Esophagus squamous epithelium (tissue), 5 donors: ENCODE results near the gene FNDC5. TPM values are rescaled to one million over a fixed set of nuclear protein-coding genes. Genes with fewer than 3 reads are reported as not detected.

Experiments used
- DNase-seq: peaks from one replicate; lab custom pipeline; 2025; lab: John Stamatoyannopoulos, UW
- H3K27ac ChIP-seq, 4 donors: fragments of 200-600 bp; sonication (generic); one replicate each; pipeline ENCODE4 v1.5.1; 2016 to 2019; ENCODE audit warnings: mild to moderate bottlenecking in 1 of 4
- H3K27me3 ChIP-seq, 4 donors: fragments of 200-600 bp; sonication (generic); 1 replicate in 3 of 4; 2 replicates in 1 of 4; pipeline versions ENCODE4 v1.5.1 to v1.6.0; 2017 to 2021; ENCODE audit warnings: antibody characterized with exemption in 1 of 4
- H3K36me3 ChIP-seq, 3 donors: fragments of 200-600 bp; sonication (generic); one replicate each; pipeline ENCODE4 v1.5.1; 2016 to 2019
- H3K4me1 ChIP-seq, 3 donors: fragments of 200-600 bp; sonication (generic); one replicate each; pipeline ENCODE4 v1.5.1; 2017 to 2019
- H3K4me3 ChIP-seq, 4 donors: fragments of 200-600 bp; sonication (generic); 1 replicate in 3 of 4; 2 replicates in 1 of 4; pipeline ENCODE4 v1.5.1; 2016 to 2019; ENCODE audit warnings: mild to moderate bottlenecking in 2 of 4, moderate library complexity in 1 of 4
- H3K9me3 ChIP-seq, 3 donors: fragments of 200-600 bp; sonication (generic); one replicate each; pipeline ENCODE4 v1.5.1; 2016 to 2019
- CTCF ChIP-seq, 6 experiments: fragments of 450-650 bp in 4 of 6; fragments of 200-600 bp in 2 of 6; sonication (generic) in 2 of 6; IDR thresholded peaks; one replicate each; pipeline ENCODE4 v1.5.1; 2016 to 2019; ENCODE audit warnings: antibody characterized with exemption in 6 of 6, mild to moderate bottlenecking in 4 of 6, moderate library complexity in 4 of 6
- POLR2A ChIP-seq, 4 donors: fragments of 450-650 bp; IDR thresholded peaks; one replicate each; pipeline ENCODE4 v1.6.1; 2017; ENCODE audit warnings: antibody characterized with exemption in 4 of 4, mild to moderate bottlenecking in 4 of 4, moderate library complexity in 3 of 4
- WGBS, 2 donors: methylation state at CpG; one replicate each; pipeline ENCODE4 v1.1.5; 2018; 5-methylcytosine and 5-hydroxymethylcytosine counted together
- intact Hi-C: fragments of 100-400 bp; cut with DNase I; formaldehyde crosslinking; loops from one replicate; pipeline ENCODE4 v1.15.0; 2022
- total RNA-seq, 4 donors: library from RNA; depleted of rRNA; stranded (reverse); fragments of >200 nt; gene quantifications; one replicate each; pipeline ENCODE4 v1.1.0, GENCODE V29; 2016
- donor health status: DM: yes; HTN: yes; CAD: no.

FNDC5 gene
- total RNA-seq, 4 donors from 2014 or later: 0.44 to 0.76 TPM; not detected in 2

GRCh38 chr1:32858791-32859190, 11.9 kb downstream of the FNDC5 start:
- intact Hi-C loops: no loop called here
- no peaks in the 10 kb centered on the region for H3K27me3 ChIP-seq
- no peaks in the 10 kb centered on the region for H3K9me3 ChIP-seq
- peaks cover 0 to 83% (median 11%) of the 10 kb centered on the region in 3 donors for H3K36me3 ChIP-seq
- no peak for TF ChIP-seq CTCF (IDR thresholded peaks at IDR 0.05)
- TF ChIP-seq POLR2A (IDR thresholded peaks at IDR 0.05): no peak
- WGBS, 2 donors: 90 to 91% methylated on average over 7 of the region's 7 CpGs
- no peak for DNase-seq
- peaks cover 0 to 13% (median 5%) of the 10 kb centered on the region in 3 donors for H3K4me1 ChIP-seq
- H3K4me3 ChIP-seq: no peak overlapping the region
- H3K27ac ChIP-seq: no peak overlapping the region

GRCh38 chr1:32858136-32858535, 12.6 kb downstream of the FNDC5 start:
- WGBS, 2 donors: 87 to 93% methylated on average over 2 of the region's 2 CpGs
- TF ChIP-seq CTCF (IDR thresholded peaks at IDR 0.05) (no peak), POLR2A (IDR thresholded peaks at IDR 0.05) (no peak)
- peaks cover 0 to 83% (median 11%) of the 10 kb centered on the region in 3 donors for H3K36me3 ChIP-seq
- DNase-seq: no peak
- H3K9me3 ChIP-seq: no peaks in the 10 kb centered on the region
- H3K4me3 ChIP-seq: no peak overlapping the region
- peaks cover 0 to 13% (median 5%) of the 10 kb centered on the region in 3 donors for H3K4me1 ChIP-seq
- H3K27me3 ChIP-seq: no peaks in the 10 kb centered on the region
- intact Hi-C loops: no loop called here
- H3K27ac ChIP-seq: no peak overlapping the region

- Histone ChIP-seq H3K9me3 (no peaks in the 10 kb centered on the region), H3K36me3 (peaks cover 0 to 88% (median 11%) of the 10 kb centered on the region in 3 donors), H3K27ac (no peak overlapping the region), H3K4me3 (no peak overlapping the region), H3K4me1 (no peaks in the 10 kb centered on the region), H3K27me3 (no peaks in the 10 kb centered on the region)
- intact Hi-C loops: no loop called here
- WGBS, 2 donors: 92 to 95% methylated on average over 13 of the region's 13 CpGs
- DNase-seq: no peak
- TF ChIP-seq CTCF (IDR thresholded peaks at IDR 0.05) (no peak), POLR2A (IDR thresholded peaks at IDR 0.05) (no peak)
Measured at GRCh38 chr1:32855861-32856617, 14.7 kb downstream of the FNDC5 start.

- Histone ChIP-seq H3K36me3 (peaks cover 0 to 84% (median 6%) of the 10 kb centered on the region in 3 donors), H3K27ac (no peak overlapping the region), H3K9me3 (no peaks in the 10 kb centered on the region), H3K27me3 (no peaks in the 10 kb centered on the region), H3K4me3 (no peak overlapping the region), H3K4me1 (no peaks in the 10 kb centered on the region)
- no peak for DNase-seq
- TF ChIP-seq CTCF (IDR thresholded peaks at IDR 0.05) (no peak), POLR2A (IDR thresholded peaks at IDR 0.05) (no peak)
- 39 to 43% methylated on average over 2 of the region's 2 CpGs for WGBS, 2 donors
- intact Hi-C loops: no loop called here
Measured at GRCh38 chr1:32848354-32849063, 22.2 kb downstream of the FNDC5 start.

- TF ChIP-seq CTCF (IDR thresholded peaks at IDR 0.05) (no peak), POLR2A (IDR thresholded peaks at IDR 0.05) (no peak)
- Histone ChIP-seq H3K4me3 (no peak overlapping the region), H3K36me3 (peaks cover 6 to 98% (median 23%) of the 10 kb centered on the region in 3 donors), H3K4me1 (no peaks in the 10 kb centered on the region), H3K27me3 (no peaks in the 10 kb centered on the region), H3K27ac (no peak overlapping the region), H3K9me3 (no peaks in the 10 kb centered on the region)
- intact Hi-C loops: no loop called here
- WGBS, 2 donors: 88 to 91% methylated on average over 1 of the region's 1 CpG
- no peak for DNase-seq
Measured at GRCh38 chr1:32831878-32832277, 38.8 kb downstream of the FNDC5 start.
